Brain microvascular endothelial cell (primary cell): ENCODE results near the gene C1QA.

Experiments used
- DNase-seq: peaks from one replicate; pipeline ENCODE4 v3.0.0-alpha.2; 2020
- H3K27ac ChIP-seq: fragments of 250-450 bp; sonication (Bioruptor Pico); 2 replicates; pipeline ENCODE4 v1.5.1; 2020; ENCODE audit warnings: mild to moderate bottlenecking, moderate library complexity
- H3K27me3 ChIP-seq: fragments of 250-450 bp; sonication (Bioruptor Pico); replicated peaks from 2 replicates; pipeline ENCODE4 v1.5.1; 2020; ENCODE audit warnings: mild to moderate bottlenecking
- H3K36me3 ChIP-seq: fragments of 250-450 bp; sonication (Bioruptor Pico); replicated peaks from 2 replicates; pipeline ENCODE4 v1.5.1; 2020; ENCODE audit warnings: mild to moderate bottlenecking
- H3K4me3 ChIP-seq: 2 replicates; pipeline ENCODE4 v1.5.1; 2011; ENCODE audit warnings: low read depth, mild to moderate bottlenecking, control low read depth, low read length, moderate library complexity
- in situ Hi-C: cut with HindIII; loops from 2 replicates; pipeline ENCODE4 v1.10.0; 2017; ENCODE audit warnings: low sequenced_read_pairs, low pct_ligation_motif_present
- TF ChIP-seq, protein P1 (sequence below): IDR thresholded peaks from 2 replicates; pipeline ENCODE4 v1.5.1; 2011; ENCODE audit warnings: low read depth, mild to moderate bottlenecking, moderate library complexity, low read length, control low read depth, inconsistent platforms; ENCODE audit errors: missing control alignments

C1QA gene

GRCh38 chr1:22619252-22619651 is 17.2 kb upstream of the C1QA start:
- Histone ChIP-seq H3K27me3 (peaks cover 28% of the 10 kb centered on the region), H3K27ac (no peak overlapping the region), H3K36me3 (no peaks in the 10 kb centered on the region), H3K4me3 (no peak overlapping the region)
- in situ Hi-C loops = no loop called here
- TF ChIP-seq, protein P1, sequence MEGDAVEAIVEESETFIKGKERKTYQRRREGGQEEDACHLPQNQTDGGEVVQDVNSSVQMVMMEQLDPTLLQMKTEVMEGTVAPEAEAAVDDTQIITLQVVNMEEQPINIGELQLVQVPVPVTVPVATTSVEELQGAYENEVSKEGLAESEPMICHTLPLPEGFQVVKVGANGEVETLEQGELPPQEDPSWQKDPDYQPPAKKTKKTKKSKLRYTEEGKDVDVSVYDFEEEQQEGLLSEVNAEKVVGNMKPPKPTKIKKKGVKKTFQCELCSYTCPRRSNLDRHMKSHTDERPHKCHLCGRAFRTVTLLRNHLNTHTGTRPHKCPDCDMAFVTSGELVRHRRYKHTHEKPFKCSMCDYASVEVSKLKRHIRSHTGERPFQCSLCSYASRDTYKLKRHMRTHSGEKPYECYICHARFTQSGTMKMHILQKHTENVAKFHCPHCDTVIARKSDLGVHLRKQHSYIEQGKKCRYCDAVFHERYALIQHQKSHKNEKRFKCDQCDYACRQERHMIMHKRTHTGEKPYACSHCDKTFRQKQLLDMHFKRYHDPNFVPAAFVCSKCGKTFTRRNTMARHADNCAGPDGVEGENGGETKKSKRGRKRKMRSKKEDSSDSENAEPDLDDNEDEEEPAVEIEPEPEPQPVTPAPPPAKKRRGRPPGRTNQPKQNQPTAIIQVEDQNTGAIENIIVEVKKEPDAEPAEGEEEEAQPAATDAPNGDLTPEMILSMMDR = no peak
- DNase-seq = no peak

- in situ Hi-C loops = no loop called here
- Histone ChIP-seq H3K27ac (no peak overlapping the region), H3K4me3 (no peak overlapping the region), H3K36me3 (no peaks in the 10 kb centered on the region), H3K27me3 (peaks cover 28% of the 10 kb centered on the region)
- no peak for DNase-seq
- TF ChIP-seq, protein P1 = no peak
Measured at GRCh38 chr1:22619798-22620197, 16.6 kb upstream of the C1QA start.

DNA sequence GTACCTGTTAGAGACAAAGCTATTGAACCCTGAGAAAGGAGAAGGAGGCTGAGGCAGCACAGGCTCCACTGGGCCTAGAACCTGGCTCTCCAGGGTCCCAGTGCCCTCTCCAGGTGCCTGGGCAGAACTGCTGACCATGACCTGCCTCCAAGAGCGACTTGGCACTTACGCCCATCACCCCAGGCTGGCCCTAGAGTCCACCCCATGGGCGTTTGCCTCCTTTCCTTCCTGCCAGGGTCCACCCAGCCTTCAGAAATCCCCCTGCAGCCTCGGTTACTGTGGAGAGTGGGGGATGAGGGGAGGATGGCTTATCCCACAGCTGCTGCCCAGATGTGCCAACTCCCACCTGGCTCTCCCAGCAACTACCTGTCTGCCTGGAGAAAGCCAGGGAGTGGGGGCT is 14.7 kb upstream of the C1QA start:
- H3K27me3 ChIP-seq = peaks cover 30% of the 10 kb centered on the region
- no peak overlapping the region for H3K4me3 ChIP-seq
- TF ChIP-seq, protein P1 = no peak
- in situ Hi-C loops = no loop called here
- no peaks in the 10 kb centered on the region for H3K36me3 ChIP-seq
- no peak overlapping the region for H3K27ac ChIP-seq
- no peak for DNase-seq

- H3K27me3 ChIP-seq = peaks cover 22% of the 10 kb centered on the region
- in situ Hi-C loops = no loop called here
- DNase-seq = no peak
Measured at GRCh38 chr1:22625262-22625925, 11.0 kb upstream of the C1QA start.

DNA sequence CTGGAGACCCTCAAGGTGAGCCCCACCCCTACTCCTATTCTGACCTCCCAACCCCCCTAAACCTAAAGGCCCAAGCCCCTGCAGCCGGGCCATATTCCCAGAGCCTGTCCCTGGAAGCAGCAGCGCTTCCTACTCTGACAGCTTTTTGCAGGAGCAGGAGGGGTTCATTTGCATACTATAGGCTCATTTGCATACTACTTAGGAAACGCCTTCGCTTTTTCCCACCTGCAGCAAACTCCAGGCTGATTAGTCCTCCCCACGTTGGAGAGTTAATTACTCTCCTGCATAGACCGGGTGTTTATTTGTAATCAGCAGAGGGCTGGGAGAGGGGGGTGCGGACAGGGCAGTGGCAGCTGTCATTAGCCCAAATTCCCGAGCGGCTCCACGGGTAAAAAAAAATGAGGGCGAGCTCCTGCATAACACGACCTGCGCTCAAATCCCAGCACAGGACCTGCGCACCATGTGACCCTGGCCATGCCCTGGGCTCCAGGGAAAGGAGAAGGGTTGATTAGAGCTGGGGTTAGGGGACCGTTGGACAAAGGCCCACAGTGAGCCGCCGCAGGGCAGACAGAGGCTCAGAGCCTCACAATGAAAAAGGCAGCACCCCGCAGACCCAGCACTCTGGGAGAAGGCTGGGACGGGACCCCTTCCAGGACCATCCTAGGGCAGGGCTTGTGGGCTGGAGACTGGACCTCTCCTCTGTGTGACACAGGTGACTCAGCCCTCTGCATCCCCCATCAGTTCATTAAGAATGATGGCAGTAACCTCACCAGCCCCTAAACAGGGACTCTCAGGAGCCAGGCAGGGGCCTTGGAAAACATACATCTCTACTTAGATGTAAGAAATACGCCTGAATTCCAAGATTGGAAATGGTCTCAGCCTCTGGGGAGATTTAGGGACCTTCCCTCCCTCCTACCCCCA is 9.9 kb upstream of the C1QA start:
- in situ Hi-C loops = no loop called here
- no peak for DNase-seq
- Histone ChIP-seq H3K27me3 (peaks cover 22% of the 10 kb centered on the region), H3K27ac (no peak overlapping the region), H3K4me3 (no peak overlapping the region), H3K36me3 (no peaks in the 10 kb centered on the region)
- TF ChIP-seq, protein P1 = no peak

More at GRCh38 chr1:22625262-22625925, 11.0 kb upstream of the C1QA start:
- Histone ChIP-seq H3K36me3 (no peaks in the 10 kb centered on the region), H3K27ac (no peak overlapping the region), H3K4me3 (no peak overlapping the region)
- TF ChIP-seq, protein P1 = no peak
